Amniotic stem cell (primary cell): ENCODE data around the gene HSFX3.
A peak's percentile ranks its signal among the peaks of the same experiment; 100 is the strongest.
"Not testable (repeated sequence)": the region's sequence is repeated elsewhere in the genome, so short reads cannot be mapped to it uniquely, and the experiment has no call there.

Experiments
- DNase-seq: peaks from one replicate; lab custom pipeline; 2025; lab: John Stamatoyannopoulos, UW

HSFX3 gene

GRCh38 chrX:149549701-149550100 is at the start of gene HSFX3:
TSS of gene HSFX3 (minus strand) at chrX:149549924. CDS start at chrX:149549852, 72 bp downstream.
- DNase-seq = not testable (repeated sequence)

- not testable (repeated sequence) for DNase-seq
Observed at GRCh38 chrX:149598603-149599002, 48.9 kb upstream of the HSFX3 start.

GRCh38 chrX:149595943-149596342 is 46.2 kb upstream of the HSFX3 start:
- not testable (repeated sequence) for DNase-seq

- not testable (repeated sequence) for DNase-seq
Observed at GRCh38 chrX:149595214-149595613, 45.5 kb upstream of the HSFX3 start, which contains the start of gene HSFX2. TSS of gene HSFX2 (minus strand) at chrX:149595314. CDS start at chrX:149594700, 614 bp downstream.

GRCh38 chrX:149590993-149591392 is 41.3 kb upstream of the HSFX3 start:
- not testable (repeated sequence) for DNase-seq

- DNase-seq = not testable (repeated sequence)
Observed at GRCh38 chrX:149587359-149587758, 37.6 kb upstream of the HSFX3 start, which contains the start of gene MAGEA9B. TSS of gene MAGEA9B (minus strand) at chrX:149587459. CDS start at chrX:149583179, 4,280 bp downstream.

- not testable (repeated sequence) for DNase-seq
Observed at GRCh38 chrX:149585631-149586030, 35.9 kb upstream of the HSFX3 start.

- not testable (repeated sequence) for DNase-seq
Observed at GRCh38 chrX:149573456-149573855, 23.7 kb upstream of the HSFX3 start.

- no peak for DNase-seq
Observed at GRCh38 chrX:149572743-149573142, 23.0 kb upstream of the HSFX3 start.

- no peak for DNase-seq
Observed at GRCh38 chrX:149571770-149572169, 22.0 kb upstream of the HSFX3 start.

GRCh38 chrX:149570668-149571067 is 20.9 kb upstream of the HSFX3 start:
- peak; percentile 48 for DNase-seq

GRCh38 chrX:149569770-149570169 is 20.0 kb upstream of the HSFX3 start:
- DNase-seq = no peak

GRCh38 chrX:149568701-149569296 is 19.1 kb upstream of the HSFX3 start:
- DNase-seq = no peak

GRCh38 chrX:149567621-149568417 is 18.1 kb upstream of the HSFX3 start:
- DNase-seq = no peak

- no peak for DNase-seq
Observed at GRCh38 chrX:149563359-149563758, 13.6 kb upstream of the HSFX3 start.

GRCh38 chrX:149555251-149555650 is 5.5 kb upstream of the HSFX3 start:
- DNase-seq = not testable (repeated sequence)

- not testable (repeated sequence) for DNase-seq
Observed at GRCh38 chrX:149551939-149552248, 2.2 kb upstream of the HSFX3 start.

GRCh38 chrX:149551245-149551938 is 1.7 kb upstream of the HSFX3 start:
- DNase-seq = not testable (repeated sequence)

GRCh38 chrX:149550454-149550853 is 730 bp upstream of the HSFX3 start:
- DNase-seq = not testable (repeated sequence)

- not testable (repeated sequence) for DNase-seq
Observed at GRCh38 chrX:149547782-149548181, 1.9 kb downstream of the HSFX3 start.

- DNase-seq = not testable (repeated sequence)
Observed at GRCh38 chrX:149546962-149547361, 2.8 kb downstream of the HSFX3 start.
